SIG-M5 treated with dmso at 0.1 percent for 504 hours (cell line): ENCODE data around the gene SLC6A3.
"Not testable (repeated sequence)": the region's sequence is repeated elsewhere in the genome, so short reads cannot be mapped to it uniquely, and the experiment has no call there.

Source experiments
- DNase-seq: peaks from one replicate; lab custom pipeline; 2025; ENCODE audit not compliant: unreplicated experiment; lab: John Stamatoyannopoulos, UW

The SLC6A3 gene

GRCh38 chr5:1465117-1465516 lies 19.9 kb upstream of the SLC6A3 start:
- no peak for DNase-seq

DNA sequence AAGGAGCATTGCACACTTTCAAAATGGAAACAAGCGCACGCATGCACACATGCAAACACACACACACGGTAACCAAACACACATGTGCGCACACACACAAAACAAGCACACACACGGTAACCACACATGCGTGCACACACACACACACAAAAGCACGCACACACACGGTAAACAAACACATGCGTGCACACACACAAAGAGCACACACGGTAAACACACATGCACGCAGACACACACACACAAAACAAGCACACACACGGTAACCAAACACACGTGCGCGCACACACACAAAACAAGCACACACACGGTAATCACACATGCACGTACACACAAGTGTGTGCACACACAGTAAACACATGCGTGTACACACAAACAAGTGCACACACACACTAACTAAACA lies 19.3 kb upstream of the SLC6A3 start:
- no peak for DNase-seq

DNA sequence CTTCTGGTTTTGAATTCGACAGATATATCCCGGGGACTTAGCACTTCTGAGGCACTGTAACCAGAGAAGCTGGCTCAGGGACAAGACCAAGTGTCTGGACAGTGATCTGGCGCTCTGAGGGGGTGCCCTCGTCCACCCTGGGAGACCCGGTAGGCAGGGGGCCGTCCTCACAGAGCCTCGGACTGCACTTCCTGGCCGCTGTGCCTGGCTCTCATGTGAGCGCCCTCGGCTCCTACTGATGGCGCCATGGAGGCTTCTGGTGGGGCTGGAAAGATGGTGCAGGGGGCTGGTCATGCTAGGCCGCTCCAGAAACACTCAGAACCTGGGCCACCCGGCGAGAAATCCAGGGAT lies 18.8 kb upstream of the SLC6A3 start:
- no peak for DNase-seq

DNA sequence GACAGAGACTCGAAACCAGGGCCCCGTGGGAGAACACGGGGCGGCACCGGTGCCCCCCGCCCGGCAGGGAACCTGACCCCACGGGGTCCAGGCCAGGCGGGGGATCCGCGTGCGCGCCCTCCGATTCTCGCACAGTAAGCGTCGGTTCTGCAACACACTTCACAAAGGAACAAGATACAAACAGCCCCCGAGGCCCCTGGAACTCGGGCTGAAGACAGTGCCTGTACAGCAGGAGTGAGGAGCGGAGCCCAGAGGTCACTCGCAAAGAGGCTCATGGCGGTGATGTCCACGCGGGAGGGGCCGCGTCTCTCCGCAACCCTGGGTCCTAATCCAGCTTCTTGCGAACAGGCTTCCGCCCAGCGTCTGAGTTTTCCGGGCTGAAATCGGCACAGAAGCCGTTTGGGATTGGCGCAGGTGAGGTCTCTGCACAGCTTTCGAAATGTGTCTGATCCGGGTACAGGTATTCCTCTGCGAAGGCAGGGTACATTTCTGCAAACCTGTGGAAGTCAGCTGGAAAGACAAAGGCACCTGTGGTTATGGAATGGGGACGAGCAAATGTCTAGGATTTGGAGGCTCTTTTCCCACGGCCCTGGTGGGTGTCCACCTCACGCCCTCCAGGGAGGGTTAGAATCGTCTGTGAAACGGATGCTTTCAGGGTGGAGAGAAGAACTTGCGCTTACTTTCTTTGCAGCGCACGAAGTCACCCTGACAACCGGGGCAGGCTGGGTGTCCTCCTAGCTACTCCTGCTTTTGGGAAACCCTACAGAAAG lies 18.3 kb upstream of the SLC6A3 start:
- no peak for DNase-seq

GRCh38 chr5:1462358-1462757 lies 17.1 kb upstream of the SLC6A3 start:
- no peak for DNase-seq

GRCh38 chr5:1461396-1461795 lies 16.2 kb upstream of the SLC6A3 start:
- DNase-seq: no peak

- no peak for DNase-seq
Measured at GRCh38 chr5:1460054-1460682, 14.9 kb upstream of the SLC6A3 start.

DNA sequence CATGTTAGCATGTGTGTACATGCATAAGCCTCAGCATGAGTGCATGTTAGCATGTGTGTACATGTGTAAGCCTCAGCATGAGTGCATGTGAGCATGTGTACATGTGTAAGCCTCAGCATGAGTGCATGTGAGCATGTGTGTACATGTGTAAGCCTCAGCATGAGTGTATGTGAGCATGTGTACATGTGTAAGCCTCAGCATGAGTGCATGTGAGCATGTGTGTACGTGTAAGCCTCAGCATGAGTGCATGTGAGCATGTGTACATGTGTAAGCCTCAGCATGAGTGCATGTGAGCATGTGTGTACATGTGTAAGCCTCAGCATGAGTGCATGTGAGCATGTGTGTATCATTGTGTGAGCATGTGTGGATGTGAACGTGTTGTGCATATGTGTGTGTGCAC lies 14.2 kb upstream of the SLC6A3 start:
- not testable (repeated sequence) for DNase-seq

DNA sequence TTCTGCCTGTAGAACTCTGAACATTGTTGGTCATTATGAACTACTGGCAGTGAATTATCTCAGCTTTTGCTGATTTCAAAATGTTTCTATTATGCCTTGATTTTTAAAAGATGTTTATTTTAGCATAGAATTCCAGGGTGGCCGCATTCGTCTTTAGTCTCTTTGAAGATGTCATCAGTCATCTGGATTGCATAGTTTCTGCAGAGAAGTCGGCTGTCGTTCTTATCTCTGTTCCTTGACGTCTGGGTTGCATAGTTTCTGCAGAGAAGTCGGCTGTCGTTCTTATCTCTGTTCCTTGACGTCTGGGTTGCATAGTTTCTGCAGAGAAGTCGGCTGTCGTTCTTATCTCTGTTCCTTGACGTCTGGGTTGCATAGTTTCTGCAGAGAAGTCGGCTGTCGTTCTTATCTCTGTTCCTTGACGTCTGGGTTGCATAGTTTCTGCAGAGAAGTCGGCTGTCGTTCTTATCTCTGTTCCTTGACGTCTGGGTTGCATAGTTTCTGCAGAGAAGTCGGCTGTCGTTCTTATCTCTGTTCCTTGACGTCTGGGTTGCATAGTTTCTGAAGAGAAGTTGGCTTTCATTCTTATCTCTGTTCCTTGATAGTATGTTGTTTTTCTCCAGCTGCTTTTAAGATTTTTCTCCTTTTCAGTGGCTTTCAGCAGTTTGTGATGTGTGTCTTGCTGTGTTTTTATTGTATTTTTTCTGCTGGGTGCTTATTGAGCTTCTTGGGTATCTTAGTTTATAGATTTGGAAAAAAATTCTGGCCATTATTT lies 11.1 kb upstream of the SLC6A3 start:
- DNase-seq: not testable (repeated sequence)

GRCh38 chr5:1453613-1454012 lies 8.4 kb upstream of the SLC6A3 start:
- DNase-seq: no peak

DNA sequence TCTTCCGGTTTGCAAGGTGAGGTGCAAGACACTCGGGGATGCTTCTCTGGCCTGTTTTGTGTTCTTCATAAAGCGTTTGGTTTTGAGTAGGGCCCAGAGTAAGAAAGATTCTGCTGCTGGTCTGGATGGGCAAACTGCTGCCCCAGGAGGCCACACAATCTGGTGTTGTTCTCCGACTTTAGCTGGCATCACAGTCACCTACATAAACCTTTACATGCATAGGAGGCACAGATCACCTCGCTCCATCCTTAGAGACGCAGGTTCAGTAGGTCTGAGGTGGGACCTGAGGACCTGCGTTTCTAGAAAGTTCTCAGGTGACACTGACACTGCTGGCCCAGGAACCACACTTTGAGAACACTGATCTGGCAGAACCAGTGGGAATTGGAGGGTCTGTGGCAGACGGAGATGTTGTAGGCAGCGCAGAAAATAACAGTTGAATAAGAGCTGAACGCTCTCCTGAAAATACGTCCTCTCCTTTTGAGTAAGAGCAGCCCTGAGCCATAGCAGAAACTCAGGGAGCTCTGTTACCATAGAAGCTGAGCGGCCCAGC lies 3.9 kb upstream of the SLC6A3 start:
- no peak for DNase-seq

- no peak for DNase-seq
Measured at GRCh38 chr5:1448511-1449011, 3.3 kb upstream of the SLC6A3 start.

GRCh38 chr5:1447671-1448361 lies 2.6 kb upstream of the SLC6A3 start:
- DNase-seq: no peak

- no peak for DNase-seq
Measured at GRCh38 chr5:1446602-1447343, 1.5 kb upstream of the SLC6A3 start.

DNA sequence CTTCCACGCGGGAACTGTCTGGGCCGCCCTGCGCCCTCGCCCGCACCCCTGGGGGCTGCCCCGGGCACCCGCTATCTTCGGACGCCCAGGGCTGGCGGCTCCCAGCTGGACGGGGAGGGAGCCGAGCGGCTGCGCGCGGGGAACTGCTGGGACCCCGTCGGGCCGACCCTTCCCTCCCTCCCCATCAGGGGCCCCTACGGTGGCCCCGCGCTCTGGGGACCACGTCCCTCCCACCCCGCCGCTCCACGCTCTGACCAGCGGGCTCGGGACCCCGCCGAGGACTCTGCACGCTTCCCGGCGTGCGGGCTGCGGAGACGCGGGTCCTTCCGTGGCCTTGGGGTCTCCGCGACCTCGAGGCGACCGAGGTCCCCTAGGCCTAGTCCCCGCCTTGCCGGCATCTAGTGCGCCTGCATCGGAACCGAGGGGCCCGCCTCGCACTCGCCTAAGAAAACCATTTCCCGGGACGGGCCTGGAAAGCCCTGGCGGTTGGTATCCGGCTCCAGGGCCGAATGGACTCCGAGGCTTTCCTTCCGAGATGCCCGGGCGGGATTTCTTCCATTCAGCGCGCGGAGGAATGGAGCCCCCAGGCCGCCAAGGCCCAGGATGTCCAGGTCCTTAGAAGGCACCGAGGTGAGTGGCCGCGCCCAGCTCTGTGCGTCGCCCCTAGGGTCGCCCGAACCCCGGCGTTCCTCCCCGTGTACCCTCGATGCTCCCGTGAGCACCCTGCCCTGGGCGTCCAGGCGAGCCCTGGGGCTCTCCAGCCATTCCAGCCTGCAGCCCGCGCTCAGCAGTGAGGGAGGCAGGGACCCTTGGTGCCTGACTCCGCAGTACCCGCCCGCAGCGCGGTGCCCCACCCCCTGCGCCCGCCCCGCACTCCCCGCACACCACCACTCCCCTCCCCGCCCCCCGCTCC lies 705 bp upstream of the SLC6A3 start:
- no peak for DNase-seq

DNA sequence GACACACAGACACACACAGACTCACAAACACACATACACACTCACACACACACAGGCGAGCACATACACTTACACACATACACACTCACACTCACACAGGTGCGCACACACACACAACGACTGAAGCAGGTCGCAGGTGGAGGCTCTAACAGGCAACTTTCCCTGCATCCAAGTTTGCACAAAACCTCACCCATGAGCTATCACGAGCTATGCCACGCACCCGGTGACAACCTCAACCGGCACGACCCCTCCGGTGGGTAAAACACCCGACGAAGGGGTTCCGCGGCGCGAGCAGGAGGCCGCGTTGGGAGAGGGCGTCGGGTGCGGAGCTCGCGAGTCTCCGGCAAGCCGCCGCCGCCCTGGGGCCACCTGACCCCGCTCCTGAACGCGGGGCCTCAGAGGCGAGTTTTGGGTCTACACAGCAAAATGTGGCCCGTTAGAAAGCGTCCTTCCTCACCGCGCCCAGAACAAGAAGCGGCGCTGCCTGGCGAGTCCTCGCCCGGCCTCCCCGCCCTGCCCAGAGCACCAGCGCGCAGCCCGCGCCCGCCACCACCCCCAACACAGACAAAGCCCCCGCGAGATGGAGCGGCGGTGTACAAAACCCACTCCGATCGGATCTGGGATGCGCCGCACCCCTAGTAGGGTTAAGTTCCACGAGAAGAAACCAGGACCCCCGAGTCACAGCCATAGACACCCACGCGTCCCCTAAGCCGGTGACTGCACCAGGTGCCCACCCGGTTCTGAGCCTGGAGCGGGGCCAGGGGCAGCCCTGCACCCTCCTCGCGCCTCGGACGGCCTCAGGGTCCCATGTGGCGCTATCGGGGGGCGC lies 665 bp downstream of the SLC6A3 start:
- no peak for DNase-seq

DNA sequence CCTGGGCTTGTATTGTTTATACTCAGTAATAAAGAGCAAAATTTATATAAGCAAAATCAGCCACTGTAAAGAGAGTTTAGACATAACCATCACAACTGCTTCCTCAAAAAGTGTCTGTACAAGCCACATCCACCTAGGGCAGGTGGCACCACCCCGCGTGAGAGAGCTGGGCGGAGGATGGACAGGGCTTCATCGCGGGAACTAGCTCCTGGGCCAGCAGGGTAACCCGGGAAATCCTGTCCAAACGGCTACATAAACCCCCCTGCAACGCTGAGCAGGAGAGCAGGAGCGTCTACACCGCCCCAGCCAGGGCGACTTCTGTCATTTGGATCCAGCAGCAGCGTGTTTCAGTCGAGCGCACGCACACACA lies 1.3 kb downstream of the SLC6A3 start:
- DNase-seq: no peak

- DNase-seq: no peak
Measured at GRCh38 chr5:1443171-1443570, 2.1 kb downstream of the SLC6A3 start.
